NCI-H226 (cell line): ENCODE data around the gene CAV2.

ENCODE experiments used
- DNase-seq: peaks from one replicate; pipeline ENCODE4 v3.0.0-alpha.2; 2015

The CAV2 gene

GRCh38 chr7:116525298-116525912 lies 25.9 kb downstream of the CAV2 start:
- DNase-seq, result no peak

GRCh38 chr7:116525913-116526861 lies 26.6 kb downstream of the CAV2 start:
- peak; percentile 81 for DNase-seq

- no peak for DNase-seq
These were observed 27.4 kb downstream of the CAV2 start for GRCh38 chr7:116526897-116527296.

- DNase-seq, result no peak
These were observed 28.0 kb downstream of the CAV2 start for GRCh38 chr7:116527521-116527920.

GRCh38 chr7:116528008-116528789 lies 28.7 kb downstream of the CAV2 start:
- peak; percentile 95 for DNase-seq

GRCh38 chr7:116529250-116529649 lies 29.7 kb downstream of the CAV2 start:
- no peak for DNase-seq

- DNase-seq, result no peak
These were observed 30.7 kb downstream of the CAV2 start for GRCh38 chr7:116530107-116530820.

GRCh38 chr7:116532102-116532688 lies 32.7 kb downstream of the CAV2 start:
- DNase-seq, result no peak

- DNase-seq, result no peak
These were observed 35.3 kb downstream of the CAV2 start for GRCh38 chr7:116534790-116535189.

GRCh38 chr7:116535416-116535815 lies 35.9 kb downstream of the CAV2 start:
- DNase-seq, result no peak

GRCh38 chr7:116538138-116538537 lies 38.6 kb downstream of the CAV2 start:
- DNase-seq, result no peak

GRCh38 chr7:116539879-116540278 lies 40.3 kb downstream of the CAV2 start:
- DNase-seq, result no peak

- no peak for DNase-seq
These were observed 41.2 kb downstream of the CAV2 start for GRCh38 chr7:116540743-116541142.

- DNase-seq, result no peak
These were observed 42.4 kb downstream of the CAV2 start for GRCh38 chr7:116541951-116542350.

GRCh38 chr7:116542618-116543017 lies 43.1 kb downstream of the CAV2 start:
- DNase-seq, result peak; percentile 64

GRCh38 chr7:116543664-116544063 lies 44.1 kb downstream of the CAV2 start:
- no peak for DNase-seq

GRCh38 chr7:116544487-116544886 lies 44.9 kb downstream of the CAV2 start:
- no peak for DNase-seq

GRCh38 chr7:116545411-116545993 lies 46.0 kb downstream of the CAV2 start:
- no peak for DNase-seq

GRCh38 chr7:116546054-116546453 lies 46.5 kb downstream of the CAV2 start:
- no peak for DNase-seq

GRCh38 chr7:116546916-116547315 lies 47.4 kb downstream of the CAV2 start:
- no peak for DNase-seq

- DNase-seq, result no peak
These were observed 47.8 kb downstream of the CAV2 start for GRCh38 chr7:116547347-116547746.

GRCh38 chr7:116548506-116548905 lies 49.0 kb downstream of the CAV2 start:
- no peak for DNase-seq
